ENCODE data around the gene BABAM2.
"Not testable (repeated sequence)": the region's sequence is repeated elsewhere in the genome, so short reads cannot be mapped to it uniquely, and the experiment has no call there.

Gene BABAM2

GRCh38 chr2:28316546-28317335 lies 426.2 kb downstream of the BABAM2 start:
- DNase-seq (ENCODE audit: low spot score) = no peak

- DNase-seq (ENCODE audit: low spot score) = no peak
Observed at GRCh38 chr2:28317390-28317789, 426.9 kb downstream of the BABAM2 start.

GRCh38 chr2:28318023-28318422 lies 427.5 kb downstream of the BABAM2 start:
- no peak for DNase-seq (ENCODE audit: low spot score)

- no peak for DNase-seq (ENCODE audit: low spot score)
Observed at GRCh38 chr2:28318462-28319117, 428.1 kb downstream of the BABAM2 start.

- DNase-seq (ENCODE audit: low spot score) = no peak
Observed at GRCh38 chr2:28319118-28320008, 428.8 kb downstream of the BABAM2 start.

GRCh38 chr2:28320009-28320365 lies 429.5 kb downstream of the BABAM2 start:
- DNase-seq (ENCODE audit: low spot score) = no peak

- no peak for DNase-seq (ENCODE audit: low spot score)
Observed at GRCh38 chr2:28320371-28320770, 429.8 kb downstream of the BABAM2 start.

GRCh38 chr2:28321426-28321825 lies 430.9 kb downstream of the BABAM2 start:
- no peak for DNase-seq (ENCODE audit: low spot score)

- no peak for DNase-seq (ENCODE audit: low spot score)
Observed at GRCh38 chr2:28322051-28322450, 431.5 kb downstream of the BABAM2 start.

- DNase-seq (ENCODE audit: low spot score) = no peak
Observed at GRCh38 chr2:28322456-28322855, 431.9 kb downstream of the BABAM2 start.

GRCh38 chr2:28322981-28323396 lies 432.5 kb downstream of the BABAM2 start:
- DNase-seq (ENCODE audit: low spot score) = no peak

- DNase-seq (ENCODE audit: low spot score) = no peak
Observed at GRCh38 chr2:28325173-28325566, 434.6 kb downstream of the BABAM2 start.

- no peak for DNase-seq (ENCODE audit: low spot score)
Observed at GRCh38 chr2:28325567-28326468, 435.3 kb downstream of the BABAM2 start.

- DNase-seq (ENCODE audit: low spot score) = no peak
Observed at GRCh38 chr2:28326469-28326805, 435.9 kb downstream of the BABAM2 start.

GRCh38 chr2:28326881-28327505 lies 436.5 kb downstream of the BABAM2 start:
- no peak for DNase-seq (ENCODE audit: low spot score)

GRCh38 chr2:28327581-28327955 lies 437.0 kb downstream of the BABAM2 start:
- DNase-seq (ENCODE audit: low spot score) = no peak

- no peak for DNase-seq (ENCODE audit: low spot score)
Observed at GRCh38 chr2:28327956-28328922, 437.7 kb downstream of the BABAM2 start.

GRCh38 chr2:28329184-28329583 lies 438.7 kb downstream of the BABAM2 start:
- DNase-seq (ENCODE audit: low spot score) = no peak

- DNase-seq (ENCODE audit: low spot score) = not testable (repeated sequence)
Observed at GRCh38 chr2:28330722-28331121, 440.2 kb downstream of the BABAM2 start.

- not testable (repeated sequence) for DNase-seq (ENCODE audit: low spot score)
Observed at GRCh38 chr2:28331797-28332196, 441.3 kb downstream of the BABAM2 start.

Data from CD4-positive, alpha-beta T cell treated with Interleukin-15 for 4 hours (primary cell).